Glutamatergic neuron (in vitro differentiated cells): ENCODE data around the gene KRTAP23-1. TPM values are rescaled to one million over a fixed set of nuclear protein-coding genes. Genes with fewer than 3 reads are reported as not detected.

Experiments used
- DNase-seq: peaks from one replicate; pipeline ENCODE4 v3.0.0; 2022
- H3K27ac Mint-ChIP-seq: one replicate; pipeline ENCODE4 v1.8.0; 2020; ENCODE audit warnings: mild to moderate bottlenecking, mixed read lengths, inconsistent platforms; ENCODE audit not compliant: unreplicated experiment
- H3K27me3 Mint-ChIP-seq: one replicate; pipeline ENCODE4 v1.8.0; 2020; ENCODE audit warnings: mild to moderate bottlenecking, moderate library complexity, mixed read lengths, inconsistent platforms; ENCODE audit not compliant: unreplicated experiment
- H3K36me3 Mint-ChIP-seq: one replicate; pipeline ENCODE4 v1.8.0; 2020; ENCODE audit warnings: mild to moderate bottlenecking, mixed read lengths, inconsistent platforms; ENCODE audit not compliant: unreplicated experiment
- H3K4me1 Mint-ChIP-seq: one replicate; pipeline ENCODE4 v1.8.0; 2020; ENCODE audit warnings: mild to moderate bottlenecking, low read depth, mixed read lengths, inconsistent platforms; ENCODE audit not compliant: unreplicated experiment
- H3K4me3 Mint-ChIP-seq: one replicate; pipeline ENCODE4 v1.8.0; 2020; ENCODE audit warnings: mild to moderate bottlenecking, mixed read lengths, inconsistent platforms; ENCODE audit not compliant: unreplicated experiment
- H3K9me3 Mint-ChIP-seq: one replicate; pipeline ENCODE4 v1.8.0; 2020; ENCODE audit warnings: mild to moderate bottlenecking, moderate library complexity, mixed read lengths, inconsistent platforms; ENCODE audit not compliant: unreplicated experiment
- CTCF ChIP-seq: fragments of 200-600 bp; sonication (generic); IDR thresholded peaks from one replicate; pipeline ENCODE4 v1.5.0; 2021; ENCODE audit not compliant: partially characterized antibody, unreplicated experiment
- long read RNA-seq: library from polyadenylated mRNA; unstranded; transcript quantifications from one replicate; pipeline ENCODE4 v2.0.0, GENCODE V29; 2020; ENCODE audit not compliant: unreplicated experiment
- total RNA-seq: library from RNA; stranded (reverse); fragmentation: NEBNext Ultra II Directional; extraction: Animal tissue kit (Norgen Biotek cat#: 25700); gene quantifications from one replicate; pipeline ENCODE4 v1.2.1, GENCODE V29; 2021; ENCODE audit not compliant: unreplicated experiment

KRTAP23-1 gene, protein sequence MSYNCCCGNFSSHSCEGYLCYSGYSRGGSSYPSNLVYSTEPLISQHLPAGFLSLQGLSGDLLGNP
- not detected for total RNA-seq
- long read RNA-seq = 0 reads

DNA sequence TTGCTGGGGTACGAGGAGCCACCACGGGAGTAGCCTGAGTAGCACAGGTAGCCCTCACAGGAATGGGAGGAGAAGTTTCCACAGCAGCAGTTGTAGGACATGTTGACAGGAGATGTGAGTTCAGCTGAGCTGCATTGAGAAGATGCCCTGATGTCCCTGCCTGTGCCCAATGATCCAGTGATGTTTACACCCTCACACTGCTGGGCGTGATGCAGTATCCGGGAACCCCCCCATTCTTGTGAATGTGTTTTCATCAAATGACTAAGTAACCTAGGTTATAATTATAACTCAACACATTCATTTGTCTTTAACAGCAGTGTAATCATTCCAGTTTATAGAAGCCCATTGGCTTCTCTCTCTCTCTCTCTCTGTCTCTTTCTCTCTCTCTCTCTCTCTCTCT, at the start of gene KRTAP23-1:
Gene KRTAP23-1 (minus strand): TSS at position 101 of the 400 bp plus-strand sequence. CDS start 0 bp downstream, at position 101.
- Mint-ChIP-seq H3K27me3 (no peaks in the 10 kb centered on the region), H3K4me1 (no peaks in the 10 kb centered on the region), H3K27ac (no peak within 1 kb of the TSS), H3K9me3 (peaks cover 2% of the 10 kb centered on the region), H3K36me3 (peaks cover 13% of the 10 kb centered on the region), H3K4me3 (no peak within 1 kb of the TSS)
- no peak for TF ChIP-seq CTCF
- DNase-seq = no peak

DNA sequence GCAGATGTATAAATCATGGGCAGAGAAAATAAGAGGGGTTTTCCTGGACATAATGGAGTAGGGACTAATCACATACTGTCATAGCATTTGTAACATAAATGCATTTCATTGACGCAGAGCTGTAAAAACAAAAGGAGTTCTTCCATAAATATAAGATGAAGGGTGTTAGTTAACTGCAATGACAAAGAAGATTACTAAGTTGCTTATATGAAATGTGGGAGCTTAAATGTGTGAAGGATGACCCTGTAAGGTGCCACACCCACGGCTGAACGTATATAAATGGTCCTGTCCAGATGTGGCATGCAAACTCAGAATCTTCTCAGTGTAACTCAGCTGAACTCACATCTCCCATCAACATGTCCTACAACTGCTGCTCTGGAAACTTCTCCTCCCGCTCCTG, 47.3 kb upstream of the KRTAP23-1 start, which contains the start of gene KRTAP13-1:
Gene KRTAP13-1 (plus strand): TSS at position 301 of the 400 bp plus-strand sequence. CDS start 56 bp downstream, at position 357.
- H3K4me3 Mint-ChIP-seq = no peak within 1 kb of the TSS
- DNase-seq = no peak
- H3K4me1 Mint-ChIP-seq = peaks cover 5% of the 10 kb centered on the region
- no peaks in the 10 kb centered on the region for H3K27me3 Mint-ChIP-seq
- H3K27ac Mint-ChIP-seq = no peak within 1 kb of the TSS
- H3K36me3 Mint-ChIP-seq = no peaks in the 10 kb centered on the region
- H3K9me3 Mint-ChIP-seq = no peaks in the 10 kb centered on the region
- no peak for TF ChIP-seq CTCF

DNA sequence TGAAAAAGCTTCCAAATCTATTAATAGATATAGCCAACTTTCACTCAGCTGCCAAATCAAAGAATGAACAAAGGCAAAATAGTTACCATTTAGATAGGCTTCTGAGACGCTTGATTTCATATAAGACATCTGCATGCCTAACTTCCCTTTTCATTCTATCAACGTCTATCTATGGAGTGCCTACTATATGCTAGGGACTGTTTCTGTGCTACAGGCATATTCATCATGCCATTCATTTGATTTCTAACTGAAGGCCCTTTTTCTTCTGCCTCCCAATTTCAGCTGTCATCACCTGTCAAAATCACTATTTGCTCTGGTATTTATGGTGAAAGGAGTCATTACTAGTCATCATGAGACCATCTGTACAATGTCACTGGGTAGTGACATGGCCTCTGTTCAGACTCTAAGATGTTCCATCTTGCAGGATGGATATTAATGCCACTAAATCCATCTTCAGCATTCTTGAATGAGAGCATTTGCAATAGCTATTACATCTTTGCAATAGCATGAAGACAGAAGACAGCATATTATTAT, 43.2 kb upstream of the KRTAP23-1 start:
- H3K4me1 Mint-ChIP-seq = peaks cover 5% of the 10 kb centered on the region
- H3K4me3 Mint-ChIP-seq = no peak overlapping the region
- no peaks in the 10 kb centered on the region for H3K36me3 Mint-ChIP-seq

GRCh38 chr21:30382201-30382600, 33.8 kb upstream of the KRTAP23-1 start:
- Mint-ChIP-seq H3K9me3 (no peaks in the 10 kb centered on the region), H3K27ac (no peak overlapping the region), H3K4me1 (no peaks in the 10 kb centered on the region), H3K36me3 (no peaks in the 10 kb centered on the region), H3K4me3 (no peak overlapping the region), H3K27me3 (no peaks in the 10 kb centered on the region)
- no peak for DNase-seq
- TF ChIP-seq CTCF = no peak

More for the DNA sequence above, 43.2 kb upstream of the KRTAP23-1 start:
- Mint-ChIP-seq H3K27me3 (peaks cover 3% of the 10 kb centered on the region), H3K9me3 (no peaks in the 10 kb centered on the region), H3K27ac (no peak overlapping the region)
- DNase-seq = no peak
- no peak for TF ChIP-seq CTCF

DNA sequence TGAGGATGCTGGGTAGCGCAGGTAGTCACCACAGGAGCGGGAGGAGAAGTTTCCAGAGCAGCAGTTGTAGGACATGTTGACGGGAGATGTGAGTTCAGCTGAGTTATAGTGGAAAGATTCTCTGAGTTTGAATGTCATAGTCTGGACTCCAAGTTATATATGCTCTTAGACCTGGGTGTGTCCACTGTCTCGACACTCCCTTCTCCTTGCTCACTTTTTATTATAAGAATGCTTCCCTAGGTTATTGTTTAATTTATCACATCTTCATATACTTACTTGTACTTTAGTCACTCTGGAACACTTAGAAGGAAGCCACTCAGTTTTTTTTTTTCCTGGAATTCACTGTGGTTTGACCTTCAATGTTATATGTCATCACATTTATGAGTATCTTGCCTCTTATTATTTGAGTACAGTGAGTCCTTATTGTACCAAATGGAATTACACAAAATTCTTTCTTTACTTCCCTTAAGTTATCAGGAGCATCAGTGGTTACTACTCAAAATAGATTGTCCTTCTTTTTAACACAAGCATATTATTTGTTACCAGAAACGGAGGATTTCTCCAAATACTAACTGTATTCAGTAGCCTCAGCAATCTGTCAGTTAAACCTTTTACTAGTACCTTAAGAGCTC, 23.8 kb upstream of the KRTAP23-1 start, which contains the start of gene KRTAP13-2:
Gene KRTAP13-2 (minus strand): TSS at position 133 of the 632 bp plus-strand sequence. CDS start 58 bp downstream, at position 75.
- TF ChIP-seq CTCF = no peak
- Mint-ChIP-seq H3K4me1 (no peaks in the 10 kb centered on the region), H3K4me3 (no peak within 1 kb of the TSS), H3K27ac (no peak within 1 kb of the TSS), H3K9me3 (no peaks in the 10 kb centered on the region), H3K36me3 (no peaks in the 10 kb centered on the region), H3K27me3 (no peaks in the 10 kb centered on the region)
- DNase-seq = no peak
